DND-41 (cell line): ENCODE results near the gene AKT3.

Experiments
- EZH2 ChIP-seq: IDR thresholded peaks from 3 replicates; pipeline ENCODE4 v1.6.1; 2012; ENCODE audit warnings: borderline replicate concordance, low read depth, mild to moderate bottlenecking, moderate library complexity, low read length, inconsistent platforms; ENCODE audit not compliant: severe bottlenecking
- TF ChIP-seq, protein P1 (sequence below): IDR thresholded peaks from 2 replicates; pipeline ENCODE4 v1.5.1; 2012; ENCODE audit warnings: borderline replicate concordance, low read length, moderate library complexity, mild to moderate bottlenecking; ENCODE audit not compliant: poor library complexity, severe bottlenecking; ENCODE audit errors: extremely low read depth

DNA sequence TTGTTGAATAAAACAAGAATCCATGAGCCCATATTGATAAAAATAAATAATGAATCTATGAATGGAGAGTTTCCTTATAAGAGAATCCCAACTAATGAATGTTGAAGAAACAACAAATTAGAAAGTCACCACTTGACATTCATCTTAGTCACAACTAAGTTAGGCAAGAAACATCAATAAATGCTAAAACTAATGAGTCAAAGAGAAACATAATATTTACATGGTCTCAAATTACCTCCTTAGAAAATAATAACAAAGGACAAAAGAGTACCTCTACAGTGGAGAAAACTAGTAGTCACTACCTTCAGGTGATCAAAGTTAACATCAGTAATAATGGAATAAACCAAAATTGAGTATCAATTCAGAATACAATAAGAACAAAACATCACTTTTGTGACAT lies 93.5 kb downstream of the AKT3 start:
- TF ChIP-seq, protein P1, sequence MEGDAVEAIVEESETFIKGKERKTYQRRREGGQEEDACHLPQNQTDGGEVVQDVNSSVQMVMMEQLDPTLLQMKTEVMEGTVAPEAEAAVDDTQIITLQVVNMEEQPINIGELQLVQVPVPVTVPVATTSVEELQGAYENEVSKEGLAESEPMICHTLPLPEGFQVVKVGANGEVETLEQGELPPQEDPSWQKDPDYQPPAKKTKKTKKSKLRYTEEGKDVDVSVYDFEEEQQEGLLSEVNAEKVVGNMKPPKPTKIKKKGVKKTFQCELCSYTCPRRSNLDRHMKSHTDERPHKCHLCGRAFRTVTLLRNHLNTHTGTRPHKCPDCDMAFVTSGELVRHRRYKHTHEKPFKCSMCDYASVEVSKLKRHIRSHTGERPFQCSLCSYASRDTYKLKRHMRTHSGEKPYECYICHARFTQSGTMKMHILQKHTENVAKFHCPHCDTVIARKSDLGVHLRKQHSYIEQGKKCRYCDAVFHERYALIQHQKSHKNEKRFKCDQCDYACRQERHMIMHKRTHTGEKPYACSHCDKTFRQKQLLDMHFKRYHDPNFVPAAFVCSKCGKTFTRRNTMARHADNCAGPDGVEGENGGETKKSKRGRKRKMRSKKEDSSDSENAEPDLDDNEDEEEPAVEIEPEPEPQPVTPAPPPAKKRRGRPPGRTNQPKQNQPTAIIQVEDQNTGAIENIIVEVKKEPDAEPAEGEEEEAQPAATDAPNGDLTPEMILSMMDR = no peak
- no peak for TF ChIP-seq EZH2
